DMS79 treated with DMSO at 0.1 percent for 48 hours (cell line): ENCODE results near the gene APLP2.

Experiments
- DNase-seq: peaks from one replicate; lab custom pipeline; 2025; lab: John Stamatoyannopoulos, UW

APLP2 gene

DNA sequence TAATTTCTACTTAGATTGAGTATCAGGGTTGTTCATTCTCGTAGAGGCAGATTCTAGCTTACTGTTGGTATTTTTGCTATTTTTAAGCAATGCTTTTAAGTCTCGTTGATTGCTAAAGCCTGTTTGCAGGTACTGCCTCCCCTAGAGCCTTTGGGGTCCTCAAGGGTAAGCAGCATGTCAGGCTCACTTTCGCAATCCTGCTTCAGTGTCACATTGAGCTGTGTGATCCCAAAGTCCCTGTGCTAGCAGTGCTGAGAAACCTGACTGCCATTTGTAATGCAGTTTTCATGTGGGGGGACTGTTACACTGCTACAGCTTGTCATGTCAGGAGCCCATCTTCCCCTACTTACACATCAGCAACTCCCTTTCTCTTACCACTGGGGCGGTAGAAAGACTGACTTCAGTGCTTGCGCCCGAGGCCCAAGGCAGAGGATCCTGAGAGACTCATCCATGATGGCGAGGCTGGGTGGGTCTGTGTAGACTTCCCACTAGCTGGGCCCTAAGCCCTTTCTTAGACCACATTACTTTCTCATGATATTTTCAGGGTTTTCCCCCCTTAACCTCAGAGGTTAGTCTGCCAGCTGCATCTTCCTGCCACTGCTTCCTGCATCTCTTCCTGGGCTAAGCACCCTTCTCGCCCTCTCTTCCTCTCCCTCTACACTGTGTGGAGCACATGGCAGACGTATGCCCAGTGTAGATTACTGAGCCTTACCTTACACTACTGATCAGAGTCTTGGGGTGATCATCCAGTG is 49.1 kb downstream of the APLP2 start:
- DNase-seq: no peak

- no peak for DNase-seq
Measured at GRCh38 chr11:130120045-130120444, 50.4 kb downstream of the APLP2 start.

DNA sequence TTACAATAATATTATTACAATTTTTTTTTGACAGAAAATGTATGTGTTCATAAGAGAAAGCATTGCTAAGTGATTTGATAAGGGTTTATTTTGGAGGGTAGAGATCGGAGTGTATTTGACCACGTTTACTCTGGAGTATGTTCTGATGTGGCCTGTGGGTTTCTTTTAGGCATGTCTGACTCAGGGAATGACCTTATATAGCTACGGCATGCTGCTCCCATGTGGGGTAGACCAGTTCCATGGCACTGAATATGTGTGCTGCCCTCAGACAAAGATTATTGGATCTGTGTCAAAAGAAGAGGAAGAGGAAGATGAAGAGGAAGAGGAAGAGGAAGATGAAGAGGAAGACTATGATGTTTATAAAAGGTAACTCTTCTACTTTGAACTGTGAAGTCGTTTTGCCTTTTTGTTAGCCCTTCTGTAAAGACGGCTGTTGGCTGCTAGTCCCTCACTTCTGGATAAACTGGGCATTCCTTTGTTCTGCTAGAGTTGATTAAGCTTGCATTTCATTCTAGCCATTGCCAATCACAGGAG is 51.8 kb downstream of the APLP2 start:
- DNase-seq: no peak

GRCh38 chr11:130122141-130122575 is 52.5 kb downstream of the APLP2 start:
- no peak for DNase-seq

DNA sequence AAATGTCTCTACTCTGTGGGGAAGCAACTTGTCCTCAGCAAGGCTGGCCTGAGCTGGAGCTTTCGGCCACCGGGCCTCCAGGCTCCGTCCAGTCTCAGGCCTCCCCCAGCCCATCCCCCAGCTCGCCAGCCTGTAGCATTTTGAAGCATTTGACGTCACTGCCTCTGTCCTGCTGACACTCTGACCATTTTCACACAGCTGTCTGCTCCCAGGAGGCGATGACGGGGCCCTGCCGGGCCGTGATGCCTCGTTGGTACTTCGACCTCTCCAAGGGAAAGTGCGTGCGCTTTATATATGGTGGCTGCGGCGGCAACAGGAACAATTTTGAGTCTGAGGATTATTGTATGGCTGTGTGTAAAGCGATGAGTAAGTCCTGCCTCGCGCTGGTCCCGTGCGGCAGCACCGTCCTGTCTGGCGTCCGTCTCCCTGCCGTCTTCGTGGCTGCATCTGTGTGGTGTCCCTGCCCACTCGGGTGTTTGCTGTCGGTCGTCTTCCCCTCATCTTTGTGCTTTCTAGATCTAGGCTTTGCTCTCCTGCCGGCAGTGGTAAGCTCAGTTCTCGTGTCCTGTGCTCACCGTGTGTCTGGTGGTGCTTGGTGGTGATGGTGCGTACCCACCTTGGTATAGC is 53.8 kb downstream of the APLP2 start:
- no peak for DNase-seq

DNA sequence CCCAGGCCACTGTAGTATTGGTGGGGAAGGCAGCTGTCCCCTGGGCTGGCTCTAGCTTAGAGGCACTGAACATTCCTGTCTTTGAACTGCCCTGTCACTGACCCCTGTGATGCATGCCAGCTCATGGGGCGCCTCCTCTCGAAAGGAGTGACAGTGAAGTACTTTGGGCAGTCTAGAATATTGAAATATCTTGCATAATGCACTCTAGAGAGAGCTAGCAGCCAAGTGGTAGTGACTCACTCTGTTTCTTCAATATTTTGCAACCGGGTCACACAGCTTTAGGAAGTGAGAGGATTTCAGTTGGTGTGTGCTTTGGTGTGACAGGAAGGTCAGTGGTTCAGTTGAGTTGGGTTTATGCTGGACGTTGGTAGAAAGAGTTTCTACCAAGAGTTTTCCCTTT is 54.4 kb downstream of the APLP2 start:
- DNase-seq: no peak

GRCh38 chr11:130125638-130126037 is 55.9 kb downstream of the APLP2 start:
- DNase-seq: no peak

- no peak for DNase-seq
Measured at GRCh38 chr11:130126516-130126915, 56.8 kb downstream of the APLP2 start.

- DNase-seq: no peak
Measured at GRCh38 chr11:130127509-130127908, 57.8 kb downstream of the APLP2 start.

DNA sequence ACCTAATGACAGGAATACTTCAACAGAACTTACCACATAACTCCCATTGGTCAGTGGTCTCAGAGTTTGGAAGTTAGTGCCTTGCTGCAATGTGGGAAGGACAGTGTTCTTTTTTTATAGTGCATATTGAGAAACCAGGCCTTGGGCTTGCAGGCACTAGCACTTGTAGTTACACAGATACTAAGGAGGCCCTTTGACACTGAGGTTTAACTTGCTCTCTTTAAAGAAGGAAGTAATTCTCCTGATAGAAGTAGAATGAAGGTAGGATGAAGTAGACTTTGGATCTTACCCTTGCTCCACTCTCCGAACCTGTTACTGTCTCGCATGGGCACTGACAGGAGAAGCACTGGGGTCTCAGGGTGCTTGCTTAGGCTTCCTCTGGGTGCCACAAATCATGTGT is 58.9 kb downstream of the APLP2 start:
- DNase-seq: no peak

DNA sequence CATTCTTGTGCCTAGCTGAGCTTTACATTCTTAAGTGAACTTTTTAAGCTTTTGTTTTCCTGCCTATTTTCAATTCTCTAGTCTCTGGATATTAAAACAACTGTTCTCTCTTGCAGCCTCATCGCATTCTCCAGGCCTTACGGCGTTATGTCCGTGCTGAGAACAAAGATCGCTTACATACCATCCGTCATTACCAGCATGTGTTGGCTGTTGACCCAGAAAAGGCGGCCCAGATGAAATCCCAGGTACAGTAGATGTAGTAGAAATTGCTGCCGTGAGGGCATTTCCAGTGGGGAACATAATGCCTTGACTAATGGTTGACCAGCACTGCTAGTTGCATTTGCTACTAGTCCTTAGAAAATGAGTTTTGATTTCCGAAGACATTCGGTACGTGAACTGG is 60.2 kb downstream of the APLP2 start:
- DNase-seq: no peak

- peak; percentile 64 for DNase-seq
Measured at GRCh38 chr11:130131961-130132850, 62.5 kb downstream of the APLP2 start.

DNA sequence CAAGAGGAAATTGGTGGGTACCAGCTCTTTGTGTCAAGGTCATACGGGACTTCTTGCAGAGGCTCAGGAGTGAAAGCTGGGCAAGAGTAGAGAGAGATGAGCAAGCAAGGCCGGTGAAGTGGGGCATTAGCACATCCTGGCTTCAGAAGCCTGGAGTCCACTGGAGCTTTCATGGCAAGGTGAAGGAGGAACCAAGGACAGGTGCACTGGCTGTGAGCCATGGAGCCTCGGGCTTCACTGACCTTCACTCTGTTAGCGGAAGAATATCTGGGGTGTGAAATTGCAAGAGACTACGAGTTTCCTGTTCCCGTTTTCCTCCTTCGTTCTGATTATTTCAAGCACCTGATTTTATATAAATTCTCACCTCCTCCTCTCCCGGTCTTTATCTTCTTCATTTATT is 64.0 kb downstream of the APLP2 start:
- no peak for DNase-seq

GRCh38 chr11:130136107-130136506 is 66.4 kb downstream of the APLP2 start:
- DNase-seq: no peak

DNA sequence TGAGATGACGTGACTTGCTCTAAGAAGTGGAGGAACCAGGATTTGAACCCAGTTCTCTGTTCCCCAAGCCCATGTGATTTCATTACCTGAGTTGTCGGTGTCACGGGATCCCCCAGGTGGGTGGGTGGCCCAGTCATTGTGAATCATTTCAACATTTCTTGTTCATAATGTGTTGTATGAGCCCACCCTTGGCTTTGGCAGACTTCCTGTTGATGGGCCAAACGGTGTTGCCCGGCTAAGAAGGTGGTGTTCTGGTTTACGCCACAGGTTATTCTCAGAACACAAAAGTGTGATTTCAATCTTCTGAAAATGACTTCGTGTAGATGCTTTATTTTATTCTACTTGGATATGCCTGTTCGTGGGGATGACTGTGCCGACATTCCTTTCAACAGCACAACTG is 68.3 kb downstream of the APLP2 start:
- no peak for DNase-seq

DNA sequence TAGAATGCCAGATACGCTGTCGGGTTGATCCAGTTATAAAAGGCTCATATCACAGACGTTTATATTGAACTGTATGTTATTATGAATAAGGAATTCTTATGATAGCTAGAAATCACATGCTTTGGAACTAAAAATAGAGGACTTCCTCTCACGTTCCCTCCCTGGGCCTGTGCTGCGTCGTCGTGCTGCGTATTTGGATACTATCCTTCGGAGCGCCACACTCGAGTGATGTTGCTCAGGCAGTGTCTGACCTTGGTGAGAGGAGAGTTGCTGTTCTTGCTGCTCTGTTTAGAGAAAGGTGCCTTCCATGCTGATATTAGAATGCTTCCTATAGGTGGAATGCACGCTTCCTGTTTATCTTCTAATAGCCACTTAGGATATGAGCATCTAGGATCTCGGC is 69.7 kb downstream of the APLP2 start:
- no peak for DNase-seq

DNA sequence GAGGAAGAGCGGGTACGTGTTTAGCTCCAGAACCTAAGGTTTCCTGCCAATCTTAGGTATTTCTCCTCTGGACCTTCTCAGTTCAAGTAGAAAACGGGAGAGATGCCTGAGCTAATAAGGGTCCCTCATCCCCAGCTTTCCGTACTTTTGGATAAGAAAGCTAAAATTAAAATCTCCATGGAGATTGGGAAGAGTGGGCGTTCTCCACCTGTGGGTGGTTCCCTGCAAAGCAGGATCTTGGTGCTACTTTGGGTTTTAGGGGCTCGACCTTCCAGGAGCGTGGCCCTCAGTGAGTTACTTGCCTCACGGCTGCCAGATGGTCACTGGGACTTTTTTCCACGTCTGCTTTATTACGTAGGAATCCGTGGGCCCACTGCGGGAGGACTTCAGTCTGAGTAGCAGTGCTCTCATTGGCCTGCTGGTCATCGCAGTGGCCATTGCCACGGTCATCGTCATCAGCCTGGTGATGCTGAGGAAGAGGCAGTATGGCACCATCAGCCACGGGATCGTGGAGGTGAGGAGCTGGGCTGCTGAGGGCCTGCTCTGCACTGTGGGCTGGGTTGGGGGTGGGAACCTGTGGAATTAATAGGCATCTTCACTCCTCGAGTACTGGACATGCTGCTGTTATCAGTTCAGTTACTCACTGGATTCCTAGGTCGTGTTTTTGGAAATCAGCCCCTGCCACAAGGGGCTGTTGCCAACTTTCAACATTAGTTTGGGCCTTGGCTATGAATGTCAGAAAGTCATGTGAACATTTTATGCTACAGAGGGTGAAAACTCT is 72.1 kb downstream of the APLP2 start:
- DNase-seq: no peak

- DNase-seq: no peak
Measured at GRCh38 chr11:130144141-130144540, 74.4 kb downstream of the APLP2 start.

GRCh38 chr11:130144861-130145281 is 75.2 kb downstream of the APLP2 start:
- DNase-seq: peak; percentile 33

GRCh38 chr11:130145311-130145812 is 75.7 kb downstream of the APLP2 start:
- DNase-seq: peak; percentile 39

DNA sequence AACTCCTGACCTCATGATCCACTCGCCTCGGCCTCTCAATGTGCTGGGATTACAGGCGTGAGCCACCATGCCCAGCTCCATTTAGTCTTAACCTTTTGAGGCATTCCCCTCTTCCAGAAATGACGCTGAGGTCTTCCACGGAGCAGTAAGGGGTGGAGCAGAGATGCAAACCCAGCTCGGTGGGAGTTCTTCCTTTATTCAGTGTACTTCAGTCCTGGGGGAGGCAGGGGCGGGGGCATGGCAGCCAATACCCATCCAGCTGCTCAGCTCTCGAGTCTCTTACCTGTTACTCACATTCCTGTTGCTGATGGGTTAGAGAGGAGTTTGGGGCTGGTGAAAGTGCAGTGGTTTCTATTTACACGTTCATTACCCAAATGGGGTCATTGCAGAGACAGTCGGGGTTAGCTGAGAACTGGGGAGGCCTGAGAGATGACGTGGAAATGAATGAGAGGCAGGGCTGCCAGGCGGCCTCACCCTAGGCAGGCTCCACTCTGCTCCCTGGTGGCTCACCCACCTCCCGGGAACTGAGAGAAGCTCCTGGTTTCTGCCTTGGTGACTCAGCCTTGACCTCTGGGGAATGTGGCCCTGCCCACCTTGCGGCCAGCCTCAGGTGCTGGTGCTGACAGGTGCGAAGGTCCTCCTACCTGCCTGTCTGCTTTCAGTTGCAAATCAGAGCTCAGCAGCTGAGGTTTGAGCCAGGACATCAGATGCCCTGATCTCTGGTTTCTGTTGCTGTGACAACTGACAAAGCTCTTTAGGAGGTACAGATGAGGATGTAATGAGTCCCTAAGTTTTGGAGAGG is 76.5 kb downstream of the APLP2 start:
- DNase-seq: peak; percentile 23
